ENCODE data around the gene GRIN2C. TPM values are rescaled to one million over a fixed set of nuclear protein-coding genes. Genes with fewer than 3 reads are reported as not detected.

GRIN2C gene
- total RNA-seq, 1 experiment from 2014 or later, result not detected

DNA sequence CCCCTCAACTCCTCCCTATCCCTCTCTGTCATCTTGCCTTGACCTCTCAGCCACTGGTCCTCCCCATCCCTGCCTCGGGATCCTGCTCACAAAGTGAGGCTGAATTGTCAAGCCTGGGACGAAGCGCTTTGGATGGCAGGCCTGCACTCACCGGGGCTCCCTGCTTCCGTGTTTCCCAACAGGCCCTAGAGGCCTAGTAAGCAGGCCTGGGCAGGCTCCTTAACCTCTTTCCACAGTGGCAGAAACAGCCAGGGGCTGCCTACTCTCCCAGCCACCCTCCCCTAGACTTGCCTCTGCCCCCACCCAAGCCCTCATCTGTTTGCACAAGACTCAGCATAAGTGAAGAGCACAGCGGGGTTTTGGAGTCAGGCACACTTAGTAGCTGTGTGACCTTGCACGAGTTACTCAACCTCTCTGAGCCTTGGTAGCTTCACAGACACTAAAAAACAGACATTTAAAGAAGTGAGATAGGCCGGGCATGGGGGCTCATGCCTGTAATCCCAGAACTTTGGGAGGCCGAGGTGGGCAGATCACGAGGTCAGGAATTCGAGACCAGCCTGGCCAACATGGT, 38.8 kb upstream of the GRIN2C start:
- CTCF ChIA-PET, result no interaction called here
- DNase-seq, result no peak
- H3K4me1 Mint-ChIP-seq (ENCODE audit: low read depth, unreplicated experiment), result no peaks in the 10 kb centered on the region
- no peak overlapping the region for H3K4me3 Mint-ChIP-seq (ENCODE audit: low read depth, unreplicated experiment)
- TF ChIP-seq, protein P1, sequence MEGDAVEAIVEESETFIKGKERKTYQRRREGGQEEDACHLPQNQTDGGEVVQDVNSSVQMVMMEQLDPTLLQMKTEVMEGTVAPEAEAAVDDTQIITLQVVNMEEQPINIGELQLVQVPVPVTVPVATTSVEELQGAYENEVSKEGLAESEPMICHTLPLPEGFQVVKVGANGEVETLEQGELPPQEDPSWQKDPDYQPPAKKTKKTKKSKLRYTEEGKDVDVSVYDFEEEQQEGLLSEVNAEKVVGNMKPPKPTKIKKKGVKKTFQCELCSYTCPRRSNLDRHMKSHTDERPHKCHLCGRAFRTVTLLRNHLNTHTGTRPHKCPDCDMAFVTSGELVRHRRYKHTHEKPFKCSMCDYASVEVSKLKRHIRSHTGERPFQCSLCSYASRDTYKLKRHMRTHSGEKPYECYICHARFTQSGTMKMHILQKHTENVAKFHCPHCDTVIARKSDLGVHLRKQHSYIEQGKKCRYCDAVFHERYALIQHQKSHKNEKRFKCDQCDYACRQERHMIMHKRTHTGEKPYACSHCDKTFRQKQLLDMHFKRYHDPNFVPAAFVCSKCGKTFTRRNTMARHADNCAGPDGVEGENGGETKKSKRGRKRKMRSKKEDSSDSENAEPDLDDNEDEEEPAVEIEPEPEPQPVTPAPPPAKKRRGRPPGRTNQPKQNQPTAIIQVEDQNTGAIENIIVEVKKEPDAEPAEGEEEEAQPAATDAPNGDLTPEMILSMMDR (IDR thresholded peaks at IDR 0.05; ENCODE audit: unreplicated experiment), result no peak
- no peaks in the 10 kb centered on the region for H3K36me3 Mint-ChIP-seq (ENCODE audit: insufficient read depth, unreplicated experiment)
- no peak overlapping the region for H3K27ac Mint-ChIP-seq (ENCODE audit: unreplicated experiment)
- no peaks in the 10 kb centered on the region for H3K9me3 Mint-ChIP-seq (ENCODE audit: low read depth, unreplicated experiment)
- no TSS peak for BruUV-seq (replicated peaks)
- intact Hi-C loops (cut with micrococcal nuclease; ENCODE audit: unreplicated experiment), result no loop called here
- peaks cover 76% of the 10 kb centered on the region for H3K27me3 Mint-ChIP-seq (ENCODE audit: unreplicated experiment)

DNA sequence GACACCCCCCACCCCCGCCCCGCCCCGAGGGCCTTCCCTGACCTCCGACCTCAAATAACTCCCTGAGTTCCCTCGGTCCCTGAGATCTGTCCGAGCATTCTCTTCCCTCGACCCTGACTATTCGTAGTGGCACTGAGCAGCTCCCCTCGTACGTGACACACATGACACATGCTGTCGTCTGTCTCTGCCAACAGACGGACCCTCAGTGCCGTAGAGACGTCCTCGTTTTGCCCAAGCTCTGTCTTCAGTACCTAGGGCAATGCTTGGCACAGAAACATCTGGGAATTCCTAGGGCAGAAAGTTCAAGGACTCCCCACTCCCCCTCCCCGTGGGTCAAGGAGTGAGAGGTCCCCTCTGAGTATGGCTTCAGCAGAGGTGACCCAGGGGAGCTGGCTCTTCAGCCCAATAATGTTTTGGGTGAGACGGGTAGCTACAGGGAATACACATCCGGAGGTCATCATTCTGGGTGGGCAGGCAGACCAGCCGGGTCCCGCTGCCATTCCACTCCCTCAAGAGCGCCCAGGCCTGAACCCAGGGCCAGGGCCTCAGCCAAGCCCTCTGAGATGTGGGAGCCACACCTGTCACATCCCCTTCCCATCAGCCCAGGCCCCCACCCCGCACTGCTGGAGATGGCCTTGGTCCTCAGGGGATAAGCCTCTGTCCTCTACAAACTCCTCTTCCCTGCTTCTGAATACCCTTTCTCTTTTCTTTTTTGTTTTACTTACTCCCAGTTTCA, 34.4 kb upstream of the GRIN2C start:
- intact Hi-C loops (cut with micrococcal nuclease; ENCODE audit: unreplicated experiment), result no loop called here
- no TSS peak for BruUV-seq (replicated peaks)
- H3K27me3 Mint-ChIP-seq (ENCODE audit: unreplicated experiment), result peaks cover 83% of the 10 kb centered on the region
- peak overlapping the region; percentile 57 for H3K4me3 Mint-ChIP-seq (ENCODE audit: low read depth, unreplicated experiment)
- H3K36me3 Mint-ChIP-seq (ENCODE audit: insufficient read depth, unreplicated experiment), result no peaks in the 10 kb centered on the region
- no peaks in the 10 kb centered on the region for H3K4me1 Mint-ChIP-seq (ENCODE audit: low read depth, unreplicated experiment)
- TF ChIP-seq, protein P1 (IDR thresholded peaks at IDR 0.05; ENCODE audit: unreplicated experiment), result no peak
- CTCF ChIA-PET, result interaction anchor here (0.6 kb wide), 3 partner anchors 21 to 452 kb away, joined by 4 to 6 read pairs (median 5); no protein-coding TSS in a partner anchor
- no peaks in the 10 kb centered on the region for H3K9me3 Mint-ChIP-seq (ENCODE audit: low read depth, unreplicated experiment)
- H3K27ac Mint-ChIP-seq (ENCODE audit: unreplicated experiment), result no peak overlapping the region
- no peak for DNase-seq

DNA sequence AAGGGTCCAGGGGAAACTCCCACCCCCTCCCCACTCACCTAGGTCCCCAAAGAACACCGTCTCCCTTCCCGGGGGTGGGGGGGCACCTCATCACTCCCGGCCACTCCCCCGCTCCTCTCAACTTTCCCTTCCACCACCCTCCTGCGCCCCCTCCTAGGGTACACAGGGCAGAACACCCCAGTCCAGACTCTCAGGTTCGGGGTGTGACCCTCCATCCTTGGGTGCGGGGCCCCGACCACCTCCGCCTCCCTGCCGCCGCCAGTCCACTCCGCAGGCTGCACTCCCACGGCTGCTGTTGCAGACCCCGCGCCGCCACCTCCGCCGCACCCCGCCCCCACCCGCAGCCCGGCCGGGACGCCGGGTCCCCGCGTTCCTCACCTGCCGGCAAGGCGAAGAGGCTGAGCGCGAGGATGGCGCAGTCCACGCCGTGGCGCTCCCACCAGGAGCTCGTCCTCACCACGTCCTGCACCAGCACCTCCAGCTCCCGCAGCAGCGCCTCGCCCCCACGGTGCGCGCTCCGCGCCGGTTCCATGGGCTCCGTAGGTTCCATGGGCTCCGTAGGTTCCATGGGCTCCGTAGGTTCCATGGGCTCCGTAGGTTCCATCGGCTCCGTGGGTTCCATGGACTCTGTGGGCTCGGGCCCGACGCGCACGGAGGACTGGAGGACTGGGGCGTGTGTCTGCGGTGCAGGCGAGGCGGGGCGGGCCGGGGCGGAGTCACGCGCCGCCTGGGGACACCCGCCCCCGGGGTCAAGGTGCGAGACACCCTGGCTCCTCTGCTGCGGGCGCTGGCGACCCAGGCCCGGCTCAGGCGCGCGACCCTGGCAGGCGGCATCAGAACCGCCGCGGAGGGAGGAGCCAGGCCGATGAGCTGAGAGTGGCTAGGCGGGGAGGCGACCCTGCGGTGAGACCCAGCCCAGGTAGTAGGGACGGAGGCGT, 33.6 kb upstream of the GRIN2C start, which contains the start of gene FADS6:
TSS of gene FADS6 (minus strand) at position 660 of the 938 bp plus-strand sequence. CDS start at position 622, 38 bp downstream.
- no TSS peak for BruUV-seq (replicated peaks)
- H3K27ac Mint-ChIP-seq (ENCODE audit: unreplicated experiment), result no peak within 1 kb of the TSS
- no peak for DNase-seq
- no peaks in the 10 kb centered on the region for H3K36me3 Mint-ChIP-seq (ENCODE audit: insufficient read depth, unreplicated experiment)
- peak within 1 kb of the TSS; percentile 57 for H3K4me3 Mint-ChIP-seq (ENCODE audit: low read depth, unreplicated experiment)
- CTCF ChIA-PET, result interaction anchor here (0.6 kb wide), 1 partner anchor 453 kb away, joined by 4 read pairs; no protein-coding TSS in a partner anchor
- peaks cover 86% of the 10 kb centered on the region for H3K27me3 Mint-ChIP-seq (ENCODE audit: unreplicated experiment)
- intact Hi-C loops (cut with micrococcal nuclease; ENCODE audit: unreplicated experiment), result no loop called here
- H3K4me1 Mint-ChIP-seq (ENCODE audit: low read depth, unreplicated experiment), result no peaks in the 10 kb centered on the region
- H3K9me3 Mint-ChIP-seq (ENCODE audit: low read depth, unreplicated experiment), result no peaks in the 10 kb centered on the region
- TF ChIP-seq, protein P1 (IDR thresholded peaks at IDR 0.05; ENCODE audit: unreplicated experiment), result no peak

DNA sequence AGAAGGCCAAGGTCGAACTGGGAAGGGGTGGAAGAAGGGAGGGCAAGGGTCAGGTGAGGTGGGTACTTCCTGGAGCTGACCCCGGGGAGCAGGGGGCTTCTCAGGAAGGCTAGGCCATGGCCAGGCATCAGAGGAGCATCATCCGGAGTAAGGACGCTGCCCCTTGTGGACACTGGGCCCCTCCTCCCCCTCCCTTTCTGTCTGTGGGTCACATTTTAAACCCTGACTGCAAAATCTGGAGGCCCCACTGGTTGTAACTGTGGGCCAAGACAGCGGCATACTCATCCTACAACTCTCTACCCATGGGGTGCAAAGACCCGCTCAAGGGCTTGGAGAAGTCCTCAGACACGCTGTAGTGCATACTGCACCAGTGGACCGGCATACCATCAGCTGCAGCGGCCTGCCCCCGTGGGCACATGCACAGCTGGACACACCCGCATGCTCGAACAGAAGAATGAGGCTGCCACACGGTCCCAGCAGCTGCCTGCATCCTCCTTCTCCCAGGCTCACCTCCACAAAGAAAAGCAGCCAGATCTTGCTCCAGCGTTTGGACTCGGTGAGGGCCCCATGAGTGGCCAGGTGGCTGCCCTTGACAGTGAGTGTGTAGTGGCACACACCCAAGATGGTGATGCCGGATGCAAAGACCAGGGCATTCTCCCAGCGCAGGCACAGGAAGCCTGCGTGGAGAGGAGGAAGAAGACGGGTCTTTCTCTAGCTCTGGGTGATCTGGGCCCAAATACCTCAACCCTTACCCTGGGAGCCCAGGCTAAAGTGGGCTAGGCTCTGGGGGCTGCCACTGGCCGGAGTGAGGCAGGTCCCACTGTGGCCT, 32.5 kb upstream of the GRIN2C start:
- no TSS peak for BruUV-seq (replicated peaks)
- Mint-ChIP-seq H3K27ac (ENCODE audit: unreplicated experiment) (no peak overlapping the region), H3K9me3 (ENCODE audit: low read depth, unreplicated experiment) (no peaks in the 10 kb centered on the region), H3K4me1 (ENCODE audit: low read depth, unreplicated experiment) (no peaks in the 10 kb centered on the region), H3K4me3 (ENCODE audit: low read depth, unreplicated experiment) (no peak overlapping the region), H3K36me3 (ENCODE audit: insufficient read depth, unreplicated experiment) (no peaks in the 10 kb centered on the region), H3K27me3 (ENCODE audit: unreplicated experiment) (peaks cover 94% of the 10 kb centered on the region)
- intact Hi-C loops (cut with micrococcal nuclease; ENCODE audit: unreplicated experiment), result no loop called here
- no peak for DNase-seq
- CTCF ChIA-PET, result no interaction called here
- TF ChIP-seq, protein P1 (IDR thresholded peaks at IDR 0.05; ENCODE audit: unreplicated experiment), result no peak
